Measurements from ENCODE around the gene ZDHHC17.

Gene ZDHHC17

DNA sequence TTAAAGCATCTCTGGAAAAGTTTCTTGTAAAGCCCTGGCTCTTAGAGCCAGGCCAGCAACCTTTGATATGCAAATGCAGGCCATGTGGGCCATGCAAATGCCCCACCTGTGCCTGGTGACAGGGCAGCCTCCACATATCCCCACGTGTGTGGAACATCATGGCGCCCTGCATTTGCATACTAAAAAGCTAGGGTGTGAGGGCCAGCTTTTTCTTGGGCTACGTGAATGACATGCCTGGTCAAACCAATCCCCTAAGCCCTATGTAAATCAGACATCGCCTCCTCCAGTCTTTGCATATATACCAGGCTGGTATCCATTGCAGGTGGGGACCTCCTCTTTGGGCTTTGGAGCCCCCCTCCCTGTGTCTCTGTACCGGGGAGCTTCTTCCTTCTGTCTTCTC lies 108.5 kb downstream of the ZDHHC17 start:
- Mint-ChIP-seq H3K36me3 (ENCODE audit: low read depth) (no peaks in the 10 kb centered on the region), H3K27ac (no peak overlapping the region), H3K27me3 (peaks cover 49% of the 10 kb centered on the region), H3K4me3 (no peak overlapping the region), H3K9me3 (no peaks in the 10 kb centered on the region), H3K4me1 (ENCODE audit: low read depth) (peaks cover 2% of the 10 kb centered on the region)

DNA sequence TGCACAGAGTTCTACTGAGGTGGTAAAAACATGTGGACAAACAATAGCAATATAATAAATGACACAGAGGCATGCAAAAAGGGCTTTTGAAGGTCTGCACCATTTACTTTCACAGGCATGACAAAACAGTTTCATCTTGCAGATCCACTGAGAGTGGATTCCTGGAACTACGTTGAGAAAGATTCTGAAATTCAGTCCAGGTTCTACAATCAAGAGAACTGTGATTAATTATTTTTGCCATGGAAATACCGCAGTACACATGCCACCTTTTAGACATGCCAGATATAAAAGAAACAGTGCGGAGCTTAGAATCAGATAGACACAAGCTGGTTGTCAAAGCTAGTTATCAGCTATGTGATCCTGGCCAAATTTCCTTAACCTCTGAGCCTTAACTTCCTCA lies 110.1 kb downstream of the ZDHHC17 start:
- peaks cover 8% of the 10 kb centered on the region for H3K4me1 Mint-ChIP-seq (ENCODE audit: low read depth)
- H3K27ac Mint-ChIP-seq, result no peak overlapping the region
- H3K9me3 Mint-ChIP-seq, result no peaks in the 10 kb centered on the region
- H3K27me3 Mint-ChIP-seq, result peaks cover 56% of the 10 kb centered on the region
- H3K36me3 Mint-ChIP-seq (ENCODE audit: low read depth), result no peaks in the 10 kb centered on the region
- H3K4me3 Mint-ChIP-seq, result no peak overlapping the region

GRCh38 chr12:76874491-76875190 lies 110.7 kb downstream of the ZDHHC17 start:
- Mint-ChIP-seq H3K27me3 (peaks cover 58% of the 10 kb centered on the region), H3K9me3 (no peaks in the 10 kb centered on the region), H3K36me3 (ENCODE audit: low read depth) (no peaks in the 10 kb centered on the region), H3K27ac (no peak overlapping the region), H3K4me1 (ENCODE audit: low read depth) (peaks cover 11% of the 10 kb centered on the region), H3K4me3 (no peak overlapping the region)

DNA sequence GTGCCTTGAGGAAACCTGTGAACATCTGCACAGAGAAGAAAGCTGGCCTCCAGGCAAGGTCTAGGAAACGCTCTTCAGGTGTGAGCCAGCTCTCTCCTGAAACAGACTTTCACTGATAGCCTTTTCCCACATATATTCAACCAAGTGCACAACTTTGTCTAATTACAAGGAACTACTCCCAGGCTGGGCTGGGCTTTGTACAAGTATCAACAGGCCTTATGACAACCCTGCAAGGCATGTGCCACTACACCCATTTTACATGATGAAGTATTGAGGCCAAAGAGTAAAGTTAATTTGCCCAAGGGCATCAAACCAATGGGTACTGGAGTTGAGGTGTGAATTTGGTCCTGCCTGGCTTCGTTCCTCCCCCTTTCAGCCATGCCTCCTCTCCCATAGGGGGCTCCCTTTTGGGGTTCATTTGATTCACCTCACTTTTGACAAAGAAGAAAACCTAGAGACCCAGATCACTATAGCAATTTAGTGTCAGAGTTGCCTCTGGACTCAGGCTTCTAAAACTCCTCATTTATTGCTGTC lies 112.8 kb downstream of the ZDHHC17 start:
- H3K27me3 Mint-ChIP-seq, result peaks cover 73% of the 10 kb centered on the region
- H3K9me3 Mint-ChIP-seq, result no peaks in the 10 kb centered on the region
- no peaks in the 10 kb centered on the region for H3K36me3 Mint-ChIP-seq (ENCODE audit: low read depth)

GRCh38 chr12:76878099-76878898 lies 114.4 kb downstream of the ZDHHC17 start:
- H3K4me1 Mint-ChIP-seq (ENCODE audit: low read depth), result peaks cover 11% of the 10 kb centered on the region
- H3K27me3 Mint-ChIP-seq, result peaks cover 68% of the 10 kb centered on the region
- no peak overlapping the region for H3K27ac Mint-ChIP-seq

More for the DNA sequence above, 112.8 kb downstream of the ZDHHC17 start:
- Mint-ChIP-seq H3K4me1 (ENCODE audit: low read depth) (peaks cover 11% of the 10 kb centered on the region), H3K4me3 (no peak overlapping the region), H3K27ac (no peak overlapping the region)

DNA sequence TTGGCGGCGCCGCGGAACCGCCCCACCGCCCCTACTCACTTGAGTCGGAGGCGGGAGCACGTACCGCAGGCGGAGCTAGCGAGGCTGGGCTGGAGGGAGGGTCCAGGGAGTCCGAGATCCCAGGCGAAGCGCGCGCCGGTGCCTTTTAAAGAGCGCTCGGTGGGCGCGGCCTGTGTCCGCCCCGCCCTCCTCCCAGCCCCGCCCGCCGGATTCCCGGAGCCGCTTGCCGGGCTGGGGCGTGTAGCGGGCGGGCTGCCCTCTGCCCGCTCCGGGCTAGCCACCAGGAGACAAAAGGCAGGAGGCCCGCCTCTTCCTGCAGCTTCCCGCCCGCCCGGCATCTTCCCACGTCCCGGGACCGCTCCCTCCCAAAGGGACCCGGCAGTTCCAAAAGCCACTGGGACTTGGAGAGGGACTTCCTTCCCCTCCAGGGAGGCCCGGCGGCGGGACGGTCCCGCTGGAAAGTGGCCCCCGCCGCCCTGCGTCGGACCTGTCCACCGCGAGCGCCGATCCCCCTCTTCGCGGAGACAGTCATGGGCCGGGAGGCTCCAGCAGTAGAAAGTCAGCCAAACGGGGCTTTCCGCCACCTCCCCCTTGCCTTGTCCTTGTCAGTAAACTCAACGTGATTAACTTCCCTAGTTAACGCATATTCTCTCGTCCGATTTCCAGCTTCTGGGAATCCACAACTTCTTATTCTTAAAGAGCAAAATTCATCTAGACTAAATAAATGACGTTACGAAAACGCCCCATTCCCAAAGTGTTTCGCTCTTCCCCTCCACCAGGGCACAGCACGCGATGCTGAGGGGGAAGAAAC lies 115.2 kb downstream of the ZDHHC17 start, which contains the start of gene CSRP2:
Gene CSRP2 (minus strand): TSS at position 121 of the 811 bp plus-strand sequence. CDS start 12,759 bp downstream, outside the sequence.
- Mint-ChIP-seq H3K36me3 (ENCODE audit: low read depth) (no peaks in the 10 kb centered on the region), H3K9me3 (no peaks in the 10 kb centered on the region), H3K27ac (no peak within 1 kb of the TSS), H3K4me1 (ENCODE audit: low read depth) (peaks cover 11% of the 10 kb centered on the region), H3K27me3 (peaks cover 64% of the 10 kb centered on the region), H3K4me3 (peak within 1 kb of the TSS; percentile 84)

More at GRCh38 chr12:76878099-76878898, 114.4 kb downstream of the ZDHHC17 start:
- no peaks in the 10 kb centered on the region for H3K9me3 Mint-ChIP-seq
- H3K36me3 Mint-ChIP-seq (ENCODE audit: low read depth), result no peaks in the 10 kb centered on the region
- peak overlapping the region; percentile 84 for H3K4me3 Mint-ChIP-seq

DNA sequence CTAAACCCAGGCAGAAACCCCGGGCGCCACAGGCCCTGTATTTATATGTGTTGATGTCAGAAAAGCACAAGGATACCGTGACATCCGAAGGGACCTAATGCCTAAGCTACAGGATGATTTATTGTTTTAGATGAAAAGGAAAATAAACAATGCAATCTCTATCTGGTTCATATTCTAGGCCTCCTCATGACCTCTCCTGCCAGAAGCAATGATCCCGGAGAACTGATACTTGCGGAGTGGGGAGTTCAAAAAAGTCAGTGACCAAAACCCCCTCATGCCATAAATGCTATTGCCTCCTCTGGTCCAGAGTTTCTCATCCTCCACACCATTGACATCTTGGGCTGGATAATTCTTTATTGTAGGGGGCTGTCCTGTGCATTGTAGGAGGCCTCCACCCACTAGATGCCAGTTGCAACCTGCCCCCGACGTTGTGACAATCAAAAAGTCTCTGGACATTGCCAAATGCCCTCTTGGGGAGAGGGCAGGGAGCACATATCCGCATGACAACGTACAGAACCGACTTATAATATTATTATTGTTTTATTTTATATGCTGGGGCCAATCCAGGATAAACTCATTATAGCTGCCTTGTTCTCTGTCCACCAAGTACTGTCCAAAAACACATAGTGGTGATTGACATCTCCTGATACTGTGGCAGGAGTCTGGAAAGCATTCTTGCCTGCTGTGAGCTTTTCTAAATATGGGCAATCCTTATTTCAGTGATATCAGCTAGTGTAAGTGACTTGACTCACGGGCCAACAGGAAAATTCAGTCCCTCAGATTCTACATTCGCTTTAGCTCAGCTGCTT lies 116.0 kb downstream of the ZDHHC17 start:
- Mint-ChIP-seq H3K27me3 (peaks cover 57% of the 10 kb centered on the region), H3K4me1 (ENCODE audit: low read depth) (peaks cover 11% of the 10 kb centered on the region), H3K9me3 (no peaks in the 10 kb centered on the region), H3K4me3 (peak overlapping the region; percentile 78), H3K27ac (no peak overlapping the region), H3K36me3 (ENCODE audit: low read depth) (no peaks in the 10 kb centered on the region)

- Mint-ChIP-seq H3K27me3 (peaks cover 53% of the 10 kb centered on the region), H3K27ac (no peak overlapping the region), H3K9me3 (no peaks in the 10 kb centered on the region), H3K4me3 (no peak overlapping the region), H3K4me1 (ENCODE audit: low read depth) (peaks cover 11% of the 10 kb centered on the region), H3K36me3 (ENCODE audit: low read depth) (no peaks in the 10 kb centered on the region)
Measured at GRCh38 chr12:76880519-76881023, 116.7 kb downstream of the ZDHHC17 start.

DNA sequence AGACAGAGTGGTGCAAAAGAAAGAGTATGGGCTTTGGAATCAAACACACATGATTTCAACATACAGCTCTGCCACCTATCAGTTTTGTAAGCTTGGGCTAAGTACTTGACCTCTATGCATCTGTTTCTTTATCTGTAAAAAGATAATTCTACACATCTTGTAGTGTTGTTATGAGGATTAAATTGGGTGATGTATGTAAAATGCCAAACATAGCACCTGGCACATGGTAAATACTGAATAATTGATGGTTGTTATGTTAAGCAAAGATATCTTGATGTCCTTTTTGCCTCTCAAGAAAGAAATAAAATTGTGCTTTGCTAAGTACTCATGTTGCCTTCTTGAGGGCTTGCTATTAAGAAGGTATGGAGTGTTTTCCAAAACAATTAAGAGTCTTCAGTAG lies 117.2 kb downstream of the ZDHHC17 start:
- H3K27me3 Mint-ChIP-seq, result peaks cover 48% of the 10 kb centered on the region

DNA sequence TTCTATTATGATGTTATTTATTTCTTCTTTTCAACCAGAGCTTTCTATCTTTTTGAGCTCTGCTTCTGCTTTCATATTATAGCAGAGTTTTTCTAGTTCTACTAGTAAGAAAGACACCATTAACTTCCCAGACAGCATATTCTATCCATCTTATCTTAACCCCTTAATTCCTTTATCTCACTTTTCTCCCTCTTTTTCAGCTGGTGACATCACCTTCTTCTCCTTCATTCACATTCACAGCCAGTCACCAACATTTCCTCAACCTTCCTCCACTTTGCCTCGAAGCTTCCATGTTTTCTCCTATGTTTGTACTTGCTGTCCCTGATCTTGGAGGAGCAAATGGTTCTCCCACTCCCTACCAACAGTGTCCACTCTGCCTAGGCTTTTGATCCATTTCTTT lies 118.5 kb downstream of the ZDHHC17 start:
- Mint-ChIP-seq H3K36me3 (ENCODE audit: low read depth) (no peaks in the 10 kb centered on the region), H3K27ac (no peak overlapping the region), H3K9me3 (no peaks in the 10 kb centered on the region), H3K27me3 (peaks cover 41% of the 10 kb centered on the region), H3K4me1 (ENCODE audit: low read depth) (peaks cover 10% of the 10 kb centered on the region), H3K4me3 (no peak overlapping the region)

More for the DNA sequence above, 117.2 kb downstream of the ZDHHC17 start:
- no peaks in the 10 kb centered on the region for H3K9me3 Mint-ChIP-seq
- no peak overlapping the region for H3K4me3 Mint-ChIP-seq
- no peaks in the 10 kb centered on the region for H3K36me3 Mint-ChIP-seq (ENCODE audit: low read depth)
- peaks cover 11% of the 10 kb centered on the region for H3K4me1 Mint-ChIP-seq (ENCODE audit: low read depth)
- no peak overlapping the region for H3K27ac Mint-ChIP-seq

DNA sequence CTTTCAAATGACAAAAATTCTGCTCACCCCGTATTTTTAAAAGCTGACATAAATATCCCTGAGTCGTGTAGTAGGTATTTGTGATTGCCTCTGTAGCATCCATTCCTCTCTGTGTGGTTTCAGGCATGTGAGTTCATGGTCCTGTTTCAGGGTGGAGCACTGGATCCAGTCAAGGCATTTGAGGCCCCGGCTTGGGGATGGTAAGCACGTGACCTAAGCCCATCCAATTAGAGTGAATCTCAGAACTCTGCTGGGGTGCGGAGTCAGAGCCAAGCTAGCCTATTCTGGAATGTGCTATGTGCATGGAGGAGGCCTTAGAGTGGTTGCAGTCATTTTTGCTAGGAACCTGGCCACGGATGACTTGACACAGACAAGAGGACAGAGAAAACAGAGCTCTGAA lies 119.2 kb downstream of the ZDHHC17 start:
- Mint-ChIP-seq H3K27me3 (peaks cover 34% of the 10 kb centered on the region), H3K9me3 (no peaks in the 10 kb centered on the region), H3K4me3 (no peak overlapping the region), H3K4me1 (ENCODE audit: low read depth) (peaks cover 6% of the 10 kb centered on the region), H3K36me3 (ENCODE audit: low read depth) (no peaks in the 10 kb centered on the region), H3K27ac (no peak overlapping the region)

DNA sequence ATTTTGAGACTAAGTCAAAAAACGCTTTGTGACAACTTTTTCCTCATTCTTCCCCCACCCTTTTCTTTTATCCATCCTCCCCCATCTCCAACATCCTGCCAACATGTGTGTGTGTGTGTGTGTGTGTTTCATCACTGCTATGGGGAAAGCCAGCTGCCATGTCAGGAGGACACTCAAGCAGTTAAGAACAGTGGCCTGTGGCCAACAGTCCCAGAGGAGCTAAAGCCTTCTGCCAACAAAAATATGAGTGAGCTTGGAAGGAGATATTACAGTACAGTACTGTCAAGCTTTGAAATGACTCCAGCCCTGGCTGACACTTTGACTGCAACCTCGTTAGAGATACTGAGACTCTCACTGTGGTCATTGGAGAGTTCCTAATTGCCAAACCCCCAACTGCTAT lies 119.9 kb downstream of the ZDHHC17 start:
- H3K27me3 Mint-ChIP-seq, result peaks cover 34% of the 10 kb centered on the region
- H3K4me1 Mint-ChIP-seq (ENCODE audit: low read depth), result peaks cover 3% of the 10 kb centered on the region

GRCh38 chr12:76888775-76889174 lies 124.9 kb downstream of the ZDHHC17 start:
- no peaks in the 10 kb centered on the region for H3K36me3 Mint-ChIP-seq (ENCODE audit: low read depth)
- H3K9me3 Mint-ChIP-seq, result no peaks in the 10 kb centered on the region
- peaks cover 11% of the 10 kb centered on the region for H3K27me3 Mint-ChIP-seq
- H3K27ac Mint-ChIP-seq, result no peak overlapping the region
- no peak overlapping the region for H3K4me3 Mint-ChIP-seq
- peaks cover 6% of the 10 kb centered on the region for H3K4me1 Mint-ChIP-seq (ENCODE audit: low read depth)

More for the DNA sequence above, 119.9 kb downstream of the ZDHHC17 start:
- H3K36me3 Mint-ChIP-seq (ENCODE audit: low read depth), result no peaks in the 10 kb centered on the region
- no peak overlapping the region for H3K27ac Mint-ChIP-seq
- H3K4me3 Mint-ChIP-seq, result no peak overlapping the region
- H3K9me3 Mint-ChIP-seq, result no peaks in the 10 kb centered on the region
